GM23338 (cell line): ENCODE data around the gene EZR. TPM values are rescaled to one million over a fixed set of nuclear protein-coding genes. Genes with fewer than 3 reads are reported as not detected.
A peak's percentile ranks its signal among the peaks of the same experiment; 100 is the strongest.

ENCODE experiments used
- ATAC-seq: fragments of 200-7000 bp; cut with Tn5 transposase; 3 replicates; pipeline ENCODE4 v1.9.1; 2020
- DNase-seq: peaks from one replicate; pipeline ENCODE4 v3.0.0-alpha.2; 2015; ENCODE audit warnings: low spot score
- H2AFZ ChIP-seq: fragments of 200-600 bp; sonication (generic); 2 replicates; pipeline ENCODE4 v1.8.0; 2016; ENCODE audit warnings: antibody characterized with exemption, mild to moderate bottlenecking, moderate library complexity
- H3F3A ChIP-seq: fragments of 200-600 bp; sonication (generic); replicated peaks from 2 replicates; pipeline ENCODE4 v1.8.0; 2017; ENCODE audit warnings: antibody characterized with exemption, mixed run types, low read depth
- H3K27ac ChIP-seq: fragments of 200-600 bp; sonication (generic); 2 replicates; pipeline ENCODE4 v1.6.1; 2016; ENCODE audit warnings: low read depth
- H3K27me3 ChIP-seq: fragments of 200-600 bp; sonication (generic); 2 replicates; pipeline ENCODE4 v1.8.0; 2016; ENCODE audit warnings: mild to moderate bottlenecking, mixed run types, moderate library complexity; ENCODE audit not compliant: insufficient read depth
- H3K36me3 ChIP-seq: fragments of 200-600 bp; sonication (generic); 2 replicates; pipeline ENCODE4 v1.8.0; 2016; ENCODE audit warnings: mild to moderate bottlenecking; ENCODE audit not compliant: insufficient read depth
- H3K4me1 ChIP-seq: fragments of 200-600 bp; sonication (generic); 2 replicates; pipeline ENCODE4 v1.8.0; 2016; ENCODE audit warnings: mild to moderate bottlenecking, moderate library complexity; ENCODE audit not compliant: insufficient read depth
- H3K4me2 ChIP-seq: fragments of 200-600 bp; sonication (generic); 2 replicates; pipeline ENCODE4 v1.7.1; 2017; ENCODE audit warnings: mixed run types
- H3K4me3 ChIP-seq: fragments of 200-600 bp; sonication (generic); 2 replicates; pipeline ENCODE4 v1.6.1; 2016; ENCODE audit warnings: mixed run types
- H3K79me2 ChIP-seq: fragments of 200-600 bp; sonication (generic); replicated peaks from 2 replicates; pipeline ENCODE4 v1.8.0; 2017; ENCODE audit warnings: mild to moderate bottlenecking; ENCODE audit not compliant: insufficient read depth
- H3K9me2 ChIP-seq: fragments of 200-600 bp; sonication (generic); 2 replicates; pipeline ENCODE4 v1.8.0; 2017; ENCODE audit not compliant: insufficient read depth
- H4K20me1 ChIP-seq: fragments of 200-600 bp; sonication (generic); replicated peaks from 2 replicates; pipeline ENCODE4 v1.8.0; 2017; ENCODE audit warnings: mild to moderate bottlenecking; ENCODE audit not compliant: insufficient read depth
- H3K27ac Mint-ChIP-seq: 2 replicates; pipeline ENCODE4 v1.8.0; 2020; ENCODE audit warnings: inconsistent platforms, mild to moderate bottlenecking, moderate library complexity, mixed read lengths
- H3K27me3 Mint-ChIP-seq: 3 replicates; pipeline ENCODE4 v1.8.0; 2022; ENCODE audit warnings: low read depth, mild to moderate bottlenecking, moderate library complexity, mixed read lengths, inconsistent platforms; ENCODE audit not compliant: insufficient read depth, poor library complexity
- H3K36me3 Mint-ChIP-seq: 3 replicates; pipeline ENCODE4 v1.8.0; 2021; ENCODE audit warnings: low read depth, mild to moderate bottlenecking, inconsistent platforms, moderate library complexity, mixed read lengths
- H3K4me1 Mint-ChIP-seq: 3 replicates; pipeline ENCODE4 v1.8.0; 2020; ENCODE audit warnings: mild to moderate bottlenecking, inconsistent platforms, mixed read lengths
- H3K4me3 Mint-ChIP-seq: 3 replicates; pipeline ENCODE4 v1.8.0; 2021; ENCODE audit warnings: moderate library complexity, mild to moderate bottlenecking, inconsistent platforms, mixed read lengths
- H3K9me3 Mint-ChIP-seq: 3 replicates; pipeline ENCODE4 v1.8.0; 2020; ENCODE audit warnings: moderate library complexity, mild to moderate bottlenecking, inconsistent platforms, mixed read lengths
- CREB1 ChIP-seq: fragments of 250-450 bp; sonication (Bioruptor Pico); IDR thresholded peaks from 2 replicates; pipeline ENCODE4 v1.5.0; 2020; ENCODE audit warnings: low read depth, mild to moderate bottlenecking, moderate library complexity
- ETS1 ChIP-seq: IDR thresholded peaks from 2 replicates; pipeline ENCODE4 v1.6.1; 2016; ENCODE audit warnings: antibody characterized with exemption
- EZH2 ChIP-seq: fragments of 200-600 bp; sonication (generic); IDR thresholded peaks from one replicate; pipeline ENCODE4 v1.8.0; 2017; ENCODE audit warnings: antibody characterized with exemption, mild to moderate bottlenecking, low read depth; ENCODE audit not compliant: unreplicated experiment
- JUNB ChIP-seq: IDR thresholded peaks from one replicate; pipeline ENCODE4 v1.6.1; 2016; ENCODE audit warnings: antibody characterized with exemption; ENCODE audit not compliant: unreplicated experiment
- NANOG ChIP-seq: IDR thresholded peaks from 2 replicates; pipeline ENCODE4 v1.6.1; 2016; ENCODE audit warnings: antibody characterized with exemption, borderline replicate concordance
- POLR2AphosphoS5 ChIP-seq: IDR thresholded peaks from 2 replicates; pipeline ENCODE4 v1.6.1; 2016; ENCODE audit warnings: antibody characterized with exemption, low read depth
- STAT1 ChIP-seq: IDR thresholded peaks from one replicate; pipeline ENCODE4 v1.6.1; 2016; ENCODE audit warnings: antibody characterized with exemption; ENCODE audit not compliant: unreplicated experiment
- ZNF114 ChIP-seq: fragments of 250-450 bp; sonication (Bioruptor Pico); IDR thresholded peaks from 2 replicates; pipeline ENCODE4 v1.5.0; 2020; ENCODE audit warnings: mild to moderate bottlenecking, moderate library complexity
- ZNF462 ChIP-seq: fragments of 250-450 bp; sonication (Bioruptor Pico); IDR thresholded peaks from 2 replicates; pipeline ENCODE4 v1.5.0; 2020; ENCODE audit warnings: mild to moderate bottlenecking, moderate library complexity
- polyA plus RNA-seq: library from polyadenylated mRNA; unstranded; fragments of >200 nt; fragmentation: Nextera tagmentation; extraction: Ambion mirVana; gene quantifications from 2 replicates; pipeline ENCODE4 v1.2.1, GENCODE V29; 2016
- total RNA-seq: library from RNA; depleted of rRNA; stranded (reverse); fragments of >200 nt; shearing (Covaris generic); gene quantifications from 2 replicates; pipeline ENCODE4 v1.2.3, GENCODE V29; 2014

Gene EZR
- total and polyA plus RNA-seq, 2 experiments from 2014 or later = 199 to 208 TPM

- peaks cover 10% of the 10 kb centered on the region for H3K9me2 ChIP-seq
- Mint-ChIP-seq H3K27ac (no peak overlapping the region), H3K9me3 (peaks cover 20% of the 10 kb centered on the region; the same call in 2 of the 3 replicates), H3K27me3 (peaks cover 17% of the 10 kb centered on the region), H3K4me1 (peaks cover 23% of the 10 kb centered on the region), H3K36me3 (peaks cover 12% of the 10 kb centered on the region; the same call in 2 of the 3 replicates), H3K4me3 (no peak overlapping the region)
- TF ChIP-seq STAT1 (no peak), POLR2AphosphoS5 (no peak)
- no peaks in the 10 kb centered on the region for H4K20me1 ChIP-seq
- ATAC-seq (no peak), DNase-seq (no peak)
- H3K4me2 ChIP-seq = no peak overlapping the region
- no peaks in the 10 kb centered on the region for H3K79me2 ChIP-seq
- no peaks in the 10 kb centered on the region for H3K27me3 ChIP-seq
- peaks cover 15% of the 10 kb centered on the region for H3F3A ChIP-seq
- H3K4me3 ChIP-seq = no peak overlapping the region
- H2AFZ ChIP-seq = peak overlapping the region; percentile 28; the same call in 1 of the 2 replicates
- no peaks in the 10 kb centered on the region for H3K36me3 ChIP-seq
- H3K27ac ChIP-seq = no peak overlapping the region
- peaks cover 16% of the 10 kb centered on the region for H3K4me1 ChIP-seq
Observed at GRCh38 chr6:158867381-158868121, 48.4 kb upstream of the EZR start.

- Mint-ChIP-seq H3K4me3 (no peak overlapping the region), H3K27me3 (peaks cover 14% of the 10 kb centered on the region), H3K27ac (no peak overlapping the region), H3K4me1 (peaks cover 23% of the 10 kb centered on the region), H3K36me3 (peaks cover 11% of the 10 kb centered on the region; the same call in 2 of the 3 replicates), H3K9me3 (peaks cover 20% of the 10 kb centered on the region; the same call in 2 of the 3 replicates)
- Histone ChIP-seq H3K27me3 (no peaks in the 10 kb centered on the region), H3K4me1 (peaks cover 16% of the 10 kb centered on the region), H3K36me3 (no peaks in the 10 kb centered on the region), H4K20me1 (no peaks in the 10 kb centered on the region), H3F3A (peaks cover 15% of the 10 kb centered on the region), H3K9me2 (peaks cover 6% of the 10 kb centered on the region), H3K79me2 (no peaks in the 10 kb centered on the region), H3K4me2 (no peak overlapping the region), H3K4me3 (no peak overlapping the region), H3K27ac (no peak overlapping the region), H2AFZ (no peak overlapping the region)
- no peak for DNase-seq
- ATAC-seq = no peak
- TF ChIP-seq NANOG (no peak), JUNB (no peak), EZH2 (no peak), CREB1 (no peak), ETS1 (no peak), STAT1 (no peak), ZNF114 (CRISPR knock-in tag) (no peak)
Observed at GRCh38 chr6:158865769-158866168, 46.6 kb upstream of the EZR start.

GRCh38 chr6:158863646-158864045 is 44.5 kb upstream of the EZR start:
- Histone ChIP-seq H2AFZ (peak overlapping the region; percentile 95), H3K4me3 (no peak overlapping the region), H3K4me2 (no peak overlapping the region), H3K27me3 (no peaks in the 10 kb centered on the region), H3K4me1 (peaks cover 16% of the 10 kb centered on the region), H3K9me2 (peaks cover 6% of the 10 kb centered on the region), H3K79me2 (no peaks in the 10 kb centered on the region), H3K36me3 (no peaks in the 10 kb centered on the region), H4K20me1 (no peaks in the 10 kb centered on the region), H3K27ac (no peak overlapping the region), H3F3A (peaks cover 6% of the 10 kb centered on the region; the same call in 1 of the 2 replicates)
- Mint-ChIP-seq H3K27me3 (peaks cover 4% of the 10 kb centered on the region), H3K4me1 (peaks cover 17% of the 10 kb centered on the region), H3K9me3 (peaks cover 9% of the 10 kb centered on the region; the same call in 2 of the 3 replicates), H3K36me3 (peaks cover 6% of the 10 kb centered on the region; the same call in 1 of the 3 replicates), H3K27ac (peak overlapping the region; percentile 57), H3K4me3 (no peak overlapping the region)
- DNase-seq (no peak), ATAC-seq (no peak)
- TF ChIP-seq ZNF462 (CRISPR knock-in tag) = no peak
